SK-N-SH treated with all-trans-retinoic acid at 6 μM for 48 hours (cell line): ENCODE measurements around the gene C1QTNF12.

ENCODE experiments used
- ISL1 ChIP-seq: fragments of 250-450 bp; sonication (Bioruptor Pico); IDR thresholded peaks from 2 replicates; pipeline ENCODE4 v2.1.2; 2022; ENCODE audit warnings: mild to moderate bottlenecking, moderate library complexity
- OSR1 ChIP-seq: fragments of 250-450 bp; sonication (Bioruptor Pico); IDR thresholded peaks from 2 replicates; pipeline ENCODE4 v1.8.0; 2022; ENCODE audit warnings: moderate library complexity, mild to moderate bottlenecking, inconsistent platforms
- PPARA ChIP-seq: fragments of 250-450 bp; sonication (Bioruptor Pico); IDR thresholded peaks from 2 replicates; pipeline ENCODE4 v1.5.0; 2020; ENCODE audit warnings: mild to moderate bottlenecking, borderline replicate concordance
- SNAI2 ChIP-seq: fragments of 250-450 bp; sonication (Bioruptor Pico); IDR thresholded peaks from 2 replicates; pipeline ENCODE4 v1.5.0; 2020; ENCODE audit warnings: mild to moderate bottlenecking, moderate library complexity
- TCF4 ChIP-seq: fragments of 250-450 bp; sonication (Bioruptor Pico); IDR thresholded peaks from 2 replicates; pipeline ENCODE4 v1.8.0; 2021; ENCODE audit warnings: mild to moderate bottlenecking, moderate library complexity, borderline replicate concordance
- TOX ChIP-seq: fragments of 250-450 bp; sonication (Bioruptor Pico); IDR thresholded peaks from 2 replicates; pipeline ENCODE4 v1.8.0; 2021; ENCODE audit warnings: mild to moderate bottlenecking, moderate library complexity, borderline replicate concordance
- ZFP30 ChIP-seq: fragments of 450-650 bp; formaldehyde crosslinking; IDR thresholded peaks from 2 replicates; pipeline ENCODE4 v1.5.0; 2022; ENCODE audit warnings: mild to moderate bottlenecking, moderate library complexity
- ZNF565 ChIP-seq: fragments of 450-650 bp; formaldehyde crosslinking; conservative IDR thresholded peaks from 2 replicates; pipeline ENCODE4 v1.5.0; 2020; ENCODE audit warnings: low read depth, mild to moderate bottlenecking, moderate library complexity
- ZNF70 ChIP-seq: fragments of 450-650 bp; formaldehyde crosslinking; IDR thresholded peaks from 2 replicates; pipeline ENCODE4 v1.5.0; 2020; ENCODE audit warnings: mild to moderate bottlenecking, moderate library complexity
- TF ChIP-seq, protein P1 (sequence below): fragments of 250-450 bp; sonication (Bioruptor Pico); IDR thresholded peaks from 2 replicates; pipeline ENCODE4 v1.8.0; 2020; ENCODE audit warnings: mild to moderate bottlenecking, moderate library complexity, borderline replicate concordance
- TF ChIP-seq, protein P2 (sequence below): fragments of 250-450 bp; sonication (Bioruptor Pico); IDR thresholded peaks from 2 replicates; pipeline ENCODE4 v1.5.1; 2020; ENCODE audit warnings: low read depth, mild to moderate bottlenecking, moderate library complexity
- TF ChIP-seq, protein P3 (sequence below): fragments of 250-450 bp; sonication (Bioruptor Pico); IDR thresholded peaks from 2 replicates; pipeline ENCODE4 v1.8.0; 2021; ENCODE audit warnings: low read depth, mild to moderate bottlenecking, moderate library complexity, borderline replicate concordance
- TF ChIP-seq, protein P4 (sequence below): fragments of 250-450 bp; sonication (Bioruptor Pico); IDR thresholded peaks from 2 replicates; pipeline ENCODE4 v1.5.0; 2020; ENCODE audit warnings: mild to moderate bottlenecking, moderate library complexity

DNA sequence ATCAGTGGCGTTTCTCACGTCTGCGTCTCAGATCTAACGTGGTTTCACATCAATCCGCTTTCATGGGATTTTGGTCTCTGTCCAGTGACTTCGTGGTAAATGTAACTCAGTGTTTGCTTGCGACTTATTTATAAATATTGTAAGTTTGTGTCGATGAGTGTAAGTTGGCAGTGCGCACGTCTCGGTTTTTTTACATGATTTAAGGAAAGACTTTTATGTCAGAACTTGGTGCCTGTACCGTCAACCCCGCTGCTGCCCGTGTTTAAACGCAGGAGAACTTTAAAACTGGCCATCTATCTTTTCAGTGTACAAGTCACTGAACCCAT lies 13.0 kb downstream of the C1QTNF12 start:
- TF ChIP-seq SNAI2 (CRISPR knock-in tag) = no peak
- TF ChIP-seq ZNF70 (CRISPR knock-in tag) = no peak
- TF ChIP-seq, protein P1, sequence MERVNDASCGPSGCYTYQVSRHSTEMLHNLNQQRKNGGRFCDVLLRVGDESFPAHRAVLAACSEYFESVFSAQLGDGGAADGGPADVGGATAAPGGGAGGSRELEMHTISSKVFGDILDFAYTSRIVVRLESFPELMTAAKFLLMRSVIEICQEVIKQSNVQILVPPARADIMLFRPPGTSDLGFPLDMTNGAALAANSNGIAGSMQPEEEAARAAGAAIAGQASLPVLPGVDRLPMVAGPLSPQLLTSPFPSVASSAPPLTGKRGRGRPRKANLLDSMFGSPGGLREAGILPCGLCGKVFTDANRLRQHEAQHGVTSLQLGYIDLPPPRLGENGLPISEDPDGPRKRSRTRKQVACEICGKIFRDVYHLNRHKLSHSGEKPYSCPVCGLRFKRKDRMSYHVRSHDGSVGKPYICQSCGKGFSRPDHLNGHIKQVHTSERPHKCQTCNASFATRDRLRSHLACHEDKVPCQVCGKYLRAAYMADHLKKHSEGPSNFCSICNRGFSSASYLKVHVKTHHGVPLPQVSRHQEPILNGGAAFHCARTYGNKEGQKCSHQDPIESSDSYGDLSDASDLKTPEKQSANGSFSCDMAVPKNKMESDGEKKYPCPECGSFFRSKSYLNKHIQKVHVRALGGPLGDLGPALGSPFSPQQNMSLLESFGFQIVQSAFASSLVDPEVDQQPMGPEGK (CRISPR knock-in tag) = no peak
- TF ChIP-seq, protein P2, sequence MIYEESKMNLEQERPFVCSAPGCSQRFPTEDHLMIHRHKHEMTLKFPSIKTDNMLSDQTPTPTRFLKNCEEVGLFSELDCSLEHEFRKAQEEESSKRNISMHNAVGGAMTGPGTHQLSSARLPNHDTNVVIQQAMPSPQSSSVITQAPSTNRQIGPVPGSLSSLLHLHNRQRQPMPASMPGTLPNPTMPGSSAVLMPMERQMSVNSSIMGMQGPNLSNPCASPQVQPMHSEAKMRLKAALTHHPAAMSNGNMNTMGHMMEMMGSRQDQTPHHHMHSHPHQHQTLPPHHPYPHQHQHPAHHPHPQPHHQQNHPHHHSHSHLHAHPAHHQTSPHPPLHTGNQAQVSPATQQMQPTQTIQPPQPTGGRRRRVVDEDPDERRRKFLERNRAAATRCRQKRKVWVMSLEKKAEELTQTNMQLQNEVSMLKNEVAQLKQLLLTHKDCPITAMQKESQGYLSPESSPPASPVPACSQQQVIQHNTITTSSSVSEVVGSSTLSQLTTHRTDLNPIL (CRISPR knock-in tag) = no peak
- no peak for TF ChIP-seq OSR1 (CRISPR knock-in tag)
- TF ChIP-seq, protein P3, sequence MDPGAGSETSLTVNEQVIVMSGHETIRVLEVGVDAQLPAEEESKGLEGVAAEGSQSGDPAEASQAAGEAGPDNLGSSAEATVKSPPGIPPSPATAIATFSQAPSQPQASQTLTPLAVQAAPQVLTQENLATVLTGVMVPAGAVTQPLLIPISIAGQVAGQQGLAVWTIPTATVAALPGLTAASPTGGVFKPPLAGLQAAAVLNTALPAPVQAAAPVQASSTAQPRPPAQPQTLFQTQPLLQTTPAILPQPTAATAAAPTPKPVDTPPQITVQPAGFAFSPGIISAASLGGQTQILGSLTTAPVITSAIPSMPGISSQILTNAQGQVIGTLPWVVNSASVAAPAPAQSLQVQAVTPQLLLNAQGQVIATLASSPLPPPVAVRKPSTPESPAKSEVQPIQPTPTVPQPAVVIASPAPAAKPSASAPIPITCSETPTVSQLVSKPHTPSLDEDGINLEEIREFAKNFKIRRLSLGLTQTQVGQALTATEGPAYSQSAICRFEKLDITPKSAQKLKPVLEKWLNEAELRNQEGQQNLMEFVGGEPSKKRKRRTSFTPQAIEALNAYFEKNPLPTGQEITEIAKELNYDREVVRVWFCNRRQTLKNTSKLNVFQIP (CRISPR knock-in tag) = no peak
- TF ChIP-seq, protein P4, sequence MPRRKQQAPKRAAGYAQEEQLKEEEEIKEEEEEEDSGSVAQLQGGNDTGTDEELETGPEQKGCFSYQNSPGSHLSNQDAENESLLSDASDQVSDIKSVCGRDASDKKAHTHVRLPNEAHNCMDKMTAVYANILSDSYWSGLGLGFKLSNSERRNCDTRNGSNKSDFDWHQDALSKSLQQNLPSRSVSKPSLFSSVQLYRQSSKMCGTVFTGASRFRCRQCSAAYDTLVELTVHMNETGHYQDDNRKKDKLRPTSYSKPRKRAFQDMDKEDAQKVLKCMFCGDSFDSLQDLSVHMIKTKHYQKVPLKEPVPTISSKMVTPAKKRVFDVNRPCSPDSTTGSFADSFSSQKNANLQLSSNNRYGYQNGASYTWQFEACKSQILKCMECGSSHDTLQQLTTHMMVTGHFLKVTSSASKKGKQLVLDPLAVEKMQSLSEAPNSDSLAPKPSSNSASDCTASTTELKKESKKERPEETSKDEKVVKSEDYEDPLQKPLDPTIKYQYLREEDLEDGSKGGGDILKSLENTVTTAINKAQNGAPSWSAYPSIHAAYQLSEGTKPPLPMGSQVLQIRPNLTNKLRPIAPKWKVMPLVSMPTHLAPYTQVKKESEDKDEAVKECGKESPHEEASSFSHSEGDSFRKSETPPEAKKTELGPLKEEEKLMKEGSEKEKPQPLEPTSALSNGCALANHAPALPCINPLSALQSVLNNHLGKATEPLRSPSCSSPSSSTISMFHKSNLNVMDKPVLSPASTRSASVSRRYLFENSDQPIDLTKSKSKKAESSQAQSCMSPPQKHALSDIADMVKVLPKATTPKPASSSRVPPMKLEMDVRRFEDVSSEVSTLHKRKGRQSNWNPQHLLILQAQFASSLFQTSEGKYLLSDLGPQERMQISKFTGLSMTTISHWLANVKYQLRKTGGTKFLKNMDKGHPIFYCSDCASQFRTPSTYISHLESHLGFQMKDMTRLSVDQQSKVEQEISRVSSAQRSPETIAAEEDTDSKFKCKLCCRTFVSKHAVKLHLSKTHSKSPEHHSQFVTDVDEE (CRISPR knock-in tag) = no peak
- no peak for TF ChIP-seq TCF4 (CRISPR knock-in tag)
- no peak for TF ChIP-seq ZNF565 (CRISPR knock-in tag)
- no peak for TF ChIP-seq TOX (CRISPR knock-in tag)
- no peak for TF ChIP-seq ZFP30 (CRISPR knock-in tag)
- no peak for TF ChIP-seq ISL1 (CRISPR knock-in tag)
- no peak for TF ChIP-seq PPARA (CRISPR knock-in tag)
